Prostate gland (tissue), 2 donors: ENCODE data around the gene CRACR2A. TPM values are rescaled to one million over a fixed set of nuclear protein-coding genes. Genes with fewer than 3 reads are reported as not detected.

Experiments
- DNase-seq: peaks from one replicate; pipeline ENCODE4 v3.0.0-alpha.2; 2019; ENCODE audit warnings: low spot score
- H3K27ac ChIP-seq, 2 donors: fragments of 200-600 bp; sonication (generic); 2 replicates each; pipeline ENCODE4 v1.5.1; 2017 to 2019
- H3K27me3 ChIP-seq: fragments of 200-600 bp; sonication (generic); replicated peaks from 2 replicates; pipeline ENCODE4 v1.5.1; 2019; ENCODE audit not compliant: insufficient read depth
- H3K36me3 ChIP-seq, 2 donors: fragments of 200-600 bp; sonication (generic); 1 replicate in 1 of 2; 2 replicates in 1 of 2; pipeline versions ENCODE4 v1.5.1 to v1.8.1; 2017 to 2019
- H3K4me1 ChIP-seq: fragments of 200-600 bp; sonication (generic); replicated peaks from 2 replicates; pipeline ENCODE4 v1.5.1; 2019
- H3K4me3 ChIP-seq, 2 donors: fragments of 200-600 bp; sonication (generic); 2 replicates each; pipeline ENCODE4 v1.5.1; 2017 to 2019
- H3K9me3 ChIP-seq: fragments of 200-600 bp; sonication (generic); 2 replicates; pipeline ENCODE4 v1.5.1; 2017
- POLR2A ChIP-seq: fragments of 450-650 bp; IDR thresholded peaks from one replicate; pipeline ENCODE4 v1.6.1; 2016; ENCODE audit warnings: antibody characterized with exemption, mild to moderate bottlenecking
- POLR2AphosphoS5 ChIP-seq: sonication (generic); formaldehyde crosslinking; IDR thresholded peaks from one replicate; pipeline ENCODE4 v1.6.1; 2017; ENCODE audit warnings: antibody characterized with exemption
- WGBS: methylation state at CpG from one replicate; pipeline ENCODE4 v1.1.5; 2018; 5-methylcytosine and 5-hydroxymethylcytosine counted together
- intact Hi-C: fragments of 100-400 bp; cut with DNase I; formaldehyde crosslinking; loops from one replicate; pipeline ENCODE4 v1.14.2; 2022
- total RNA-seq, 2 donors: library from RNA; depleted of rRNA; stranded (reverse); fragments of >200 nt; gene quantifications; one replicate each; pipeline ENCODE4 v1.1.0, GENCODE V29; 2016
- TF ChIP-seq, protein P1 (sequence below), 4 experiments: fragments of 200-600 bp in 2 of 4; fragments of 450-650 bp in 2 of 4; sonication (generic) in 2 of 4; IDR thresholded peaks; 1 replicate in 3 of 4; 2 replicates in 1 of 4; pipeline ENCODE4 v1.5.1; 2016 to 2019; ENCODE audit warnings: antibody characterized with exemption in 4 of 4, mild to moderate bottlenecking in 2 of 4, moderate library complexity in 2 of 4

The CRACR2A gene
- total RNA-seq, 2 donors from 2014 or later, result 21.6 to 39.1 TPM

DNA sequence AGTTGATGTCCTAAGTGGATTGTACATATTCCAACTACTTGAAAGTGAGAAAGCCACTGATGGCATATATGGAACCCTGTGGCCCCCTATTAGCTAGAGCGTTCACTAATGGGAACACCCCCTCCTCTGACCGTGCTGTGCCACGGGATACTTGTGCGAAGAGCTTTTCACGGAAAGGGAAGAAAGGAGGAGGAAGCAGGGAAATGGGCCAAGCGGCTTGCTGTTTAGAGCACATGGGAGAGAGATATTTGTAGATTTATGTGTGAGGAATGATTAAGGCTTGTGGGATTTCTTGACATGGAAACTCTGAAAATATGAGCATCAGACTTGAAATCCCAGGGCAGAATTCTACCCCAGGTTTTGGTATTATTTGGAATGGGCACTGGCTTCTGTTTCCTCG is 132.1 kb downstream of the CRACR2A start:
- Histone ChIP-seq H3K27me3 (no peaks in the 10 kb centered on the region), H3K27ac (no peak overlapping the region), H3K4me3 (no peak overlapping the region), H3K36me3 (no peaks in the 10 kb centered on the region), H3K9me3 (no peaks in the 10 kb centered on the region), H3K4me1 (no peaks in the 10 kb centered on the region)
- 96% methylated on average over 7 of the region's 7 CpGs for WGBS
- TF ChIP-seq, protein P1, sequence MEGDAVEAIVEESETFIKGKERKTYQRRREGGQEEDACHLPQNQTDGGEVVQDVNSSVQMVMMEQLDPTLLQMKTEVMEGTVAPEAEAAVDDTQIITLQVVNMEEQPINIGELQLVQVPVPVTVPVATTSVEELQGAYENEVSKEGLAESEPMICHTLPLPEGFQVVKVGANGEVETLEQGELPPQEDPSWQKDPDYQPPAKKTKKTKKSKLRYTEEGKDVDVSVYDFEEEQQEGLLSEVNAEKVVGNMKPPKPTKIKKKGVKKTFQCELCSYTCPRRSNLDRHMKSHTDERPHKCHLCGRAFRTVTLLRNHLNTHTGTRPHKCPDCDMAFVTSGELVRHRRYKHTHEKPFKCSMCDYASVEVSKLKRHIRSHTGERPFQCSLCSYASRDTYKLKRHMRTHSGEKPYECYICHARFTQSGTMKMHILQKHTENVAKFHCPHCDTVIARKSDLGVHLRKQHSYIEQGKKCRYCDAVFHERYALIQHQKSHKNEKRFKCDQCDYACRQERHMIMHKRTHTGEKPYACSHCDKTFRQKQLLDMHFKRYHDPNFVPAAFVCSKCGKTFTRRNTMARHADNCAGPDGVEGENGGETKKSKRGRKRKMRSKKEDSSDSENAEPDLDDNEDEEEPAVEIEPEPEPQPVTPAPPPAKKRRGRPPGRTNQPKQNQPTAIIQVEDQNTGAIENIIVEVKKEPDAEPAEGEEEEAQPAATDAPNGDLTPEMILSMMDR (IDR thresholded peaks at IDR 0.05), result no peak
- TF ChIP-seq POLR2AphosphoS5, result no peak
- TF ChIP-seq POLR2A, result no peak
- intact Hi-C loops, result no loop called here
- no peak for DNase-seq

DNA sequence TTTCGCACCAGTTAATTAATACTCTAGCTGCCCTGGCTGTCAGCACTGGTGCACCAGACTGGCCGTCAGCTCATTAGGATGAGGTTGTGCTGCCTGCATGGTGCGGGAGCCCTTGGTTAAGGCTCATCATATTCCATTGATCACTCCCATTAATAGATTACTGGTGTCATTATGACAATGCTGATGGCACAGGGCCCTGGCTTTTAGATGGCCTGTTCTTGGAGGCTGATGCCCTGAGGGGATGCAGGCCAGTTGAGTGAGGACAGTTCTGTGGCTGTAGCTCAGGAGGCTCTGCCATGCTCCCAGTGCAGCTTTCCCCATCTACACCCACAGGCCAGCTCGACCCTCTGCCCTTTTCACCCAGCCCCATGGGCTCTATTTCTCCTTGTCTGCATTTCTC is 135.3 kb downstream of the CRACR2A start:
- no peak overlapping the region for H3K4me3 ChIP-seq
- H3K27ac ChIP-seq, result no peak overlapping the region
- H3K9me3 ChIP-seq, result no peaks in the 10 kb centered on the region
- 96% methylated on average over 4 of the region's 4 CpGs for WGBS
- intact Hi-C loops, result no loop called here
- no peaks in the 10 kb centered on the region for H3K4me1 ChIP-seq
- TF ChIP-seq POLR2A (no peak), POLR2AphosphoS5 (no peak)
- TF ChIP-seq, protein P1 (IDR thresholded peaks at IDR 0.05), result no peak
- H3K27me3 ChIP-seq, result no peaks in the 10 kb centered on the region
- H3K36me3 ChIP-seq, result no peaks in the 10 kb centered on the region
- no peak for DNase-seq

DNA sequence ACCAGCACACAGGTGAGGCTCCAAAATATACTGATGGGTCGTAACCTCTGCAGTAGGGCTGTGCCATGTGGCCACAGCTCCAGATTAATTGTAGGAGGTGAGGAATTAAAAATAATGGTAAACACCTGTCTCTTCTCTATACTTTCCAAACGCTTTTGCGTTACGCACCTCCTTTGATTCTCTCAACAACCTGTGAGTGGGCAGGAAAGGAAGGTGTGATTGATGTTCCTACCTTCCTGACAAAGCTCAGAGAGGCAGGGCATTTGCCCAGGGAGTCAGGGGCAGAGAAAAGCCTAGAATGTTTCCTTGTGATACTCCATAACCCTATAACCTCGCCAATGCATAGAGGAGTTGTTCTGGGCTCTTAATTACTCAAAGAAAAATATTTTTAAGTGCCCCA is 137.0 kb downstream of the CRACR2A start:
- no peaks in the 10 kb centered on the region for H3K27me3 ChIP-seq
- no peak overlapping the region for H3K4me3 ChIP-seq
- DNase-seq, result no peak
- H3K36me3 ChIP-seq, result no peaks in the 10 kb centered on the region
- no peaks in the 10 kb centered on the region for H3K9me3 ChIP-seq
- H3K27ac ChIP-seq, result no peak overlapping the region
- intact Hi-C loops, result no loop called here
- WGBS, result 96% methylated on average over 5 of the region's 5 CpGs
- TF ChIP-seq POLR2AphosphoS5, result no peak
- TF ChIP-seq POLR2A, result no peak
- TF ChIP-seq, protein P1 (IDR thresholded peaks at IDR 0.05), result no peak
- no peaks in the 10 kb centered on the region for H3K4me1 ChIP-seq

DNA sequence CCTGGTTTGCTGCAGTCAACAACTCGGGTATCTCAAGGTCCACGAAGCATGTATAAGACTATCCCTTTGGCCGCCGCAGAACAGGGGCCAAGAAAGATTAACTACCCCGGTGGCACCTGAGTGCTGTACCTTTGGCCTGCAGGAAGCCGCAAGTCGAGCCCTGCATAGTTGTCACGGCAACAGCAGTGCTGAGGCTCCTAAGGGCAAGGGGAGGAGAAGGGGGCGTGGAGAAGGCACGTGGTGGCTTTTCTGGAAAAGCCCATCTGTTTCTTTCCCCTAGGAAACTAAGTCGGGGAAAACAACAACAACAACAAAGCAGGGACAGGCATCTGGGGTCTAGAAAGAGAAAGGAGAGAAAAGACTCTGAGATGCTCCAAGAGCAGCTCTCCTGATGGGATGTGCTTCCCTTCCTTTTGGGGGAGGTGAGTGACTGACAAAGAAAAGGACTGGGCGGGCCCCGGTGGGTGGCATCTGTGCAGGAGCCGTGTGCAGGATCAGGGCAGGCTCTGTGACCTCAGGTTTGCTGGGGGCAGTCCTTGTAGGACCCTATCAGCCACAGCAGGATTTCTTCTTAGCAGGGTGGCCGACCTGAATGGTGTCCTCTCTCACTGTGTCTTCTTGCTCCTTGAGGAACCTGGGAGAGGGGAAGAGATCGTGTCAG is 138.0 kb downstream of the CRACR2A start:
- Histone ChIP-seq H3K4me1 (no peaks in the 10 kb centered on the region), H3K27me3 (no peaks in the 10 kb centered on the region), H3K27ac (no peak overlapping the region), H3K9me3 (no peaks in the 10 kb centered on the region), H3K36me3 (no peaks in the 10 kb centered on the region), H3K4me3 (no peak overlapping the region)
- WGBS, result 74% methylated on average over 16 of the region's 16 CpGs
- no peak for TF ChIP-seq POLR2A
- TF ChIP-seq, protein P1 (IDR thresholded peaks at IDR 0.05), result no peak
- TF ChIP-seq POLR2AphosphoS5, result no peak
- DNase-seq, result no peak
- intact Hi-C loops, result no loop called here

DNA sequence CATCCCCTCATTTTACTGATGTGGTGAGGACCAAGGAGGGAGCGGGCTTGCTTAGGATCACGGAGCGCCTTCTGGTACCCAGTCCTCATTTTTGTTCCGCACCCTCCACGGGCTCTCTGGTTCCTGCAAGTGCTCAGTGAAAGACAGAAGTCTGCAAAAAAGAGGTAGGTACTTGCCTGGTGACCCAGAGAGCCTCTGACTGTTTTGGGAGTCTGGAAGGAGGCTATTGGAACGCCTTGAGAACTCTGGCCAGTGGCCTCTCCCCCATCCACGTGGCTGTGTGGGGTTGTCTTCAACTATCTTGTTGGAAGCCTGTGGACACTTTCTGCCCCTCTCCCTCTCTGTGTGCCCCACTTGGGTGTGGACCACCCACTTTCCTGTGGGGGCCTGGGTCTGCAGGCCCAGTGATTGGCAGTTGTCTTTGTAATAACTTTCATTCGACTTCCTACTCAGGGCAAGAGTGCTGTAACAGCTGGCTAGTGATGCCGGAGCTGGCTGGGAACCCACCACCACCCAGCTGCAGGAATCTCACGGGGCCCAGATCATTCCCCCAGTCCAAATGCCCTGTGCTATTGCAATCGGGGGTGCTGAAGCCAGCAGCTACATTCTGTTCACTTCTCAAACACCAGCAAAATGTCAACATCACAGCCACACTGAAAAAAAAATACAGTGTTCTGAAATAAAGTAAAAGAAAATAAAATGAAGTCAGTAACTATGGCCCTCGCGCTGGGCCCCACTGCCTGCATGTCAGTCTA is 139.1 kb downstream of the CRACR2A start:
- no peaks in the 10 kb centered on the region for H3K4me1 ChIP-seq
- no peak overlapping the region for H3K27ac ChIP-seq
- H3K4me3 ChIP-seq, result no peak overlapping the region
- intact Hi-C loops, result no loop called here
- no peaks in the 10 kb centered on the region for H3K9me3 ChIP-seq
- DNase-seq, result no peak
- no peaks in the 10 kb centered on the region for H3K27me3 ChIP-seq
- H3K36me3 ChIP-seq, result no peaks in the 10 kb centered on the region
- TF ChIP-seq POLR2A, result no peak
- no peak for TF ChIP-seq POLR2AphosphoS5
- TF ChIP-seq, protein P1 (IDR thresholded peaks at IDR 0.05), result no peak
- 85% methylated on average over 13 of the region's 13 CpGs for WGBS
